ENCODE measurements around the gene SREBF2.
"Not testable (repeated sequence)": the region's sequence is repeated elsewhere in the genome, so short reads cannot be mapped to it uniquely, and the experiment has no call there.

SREBF2 gene

DNA sequence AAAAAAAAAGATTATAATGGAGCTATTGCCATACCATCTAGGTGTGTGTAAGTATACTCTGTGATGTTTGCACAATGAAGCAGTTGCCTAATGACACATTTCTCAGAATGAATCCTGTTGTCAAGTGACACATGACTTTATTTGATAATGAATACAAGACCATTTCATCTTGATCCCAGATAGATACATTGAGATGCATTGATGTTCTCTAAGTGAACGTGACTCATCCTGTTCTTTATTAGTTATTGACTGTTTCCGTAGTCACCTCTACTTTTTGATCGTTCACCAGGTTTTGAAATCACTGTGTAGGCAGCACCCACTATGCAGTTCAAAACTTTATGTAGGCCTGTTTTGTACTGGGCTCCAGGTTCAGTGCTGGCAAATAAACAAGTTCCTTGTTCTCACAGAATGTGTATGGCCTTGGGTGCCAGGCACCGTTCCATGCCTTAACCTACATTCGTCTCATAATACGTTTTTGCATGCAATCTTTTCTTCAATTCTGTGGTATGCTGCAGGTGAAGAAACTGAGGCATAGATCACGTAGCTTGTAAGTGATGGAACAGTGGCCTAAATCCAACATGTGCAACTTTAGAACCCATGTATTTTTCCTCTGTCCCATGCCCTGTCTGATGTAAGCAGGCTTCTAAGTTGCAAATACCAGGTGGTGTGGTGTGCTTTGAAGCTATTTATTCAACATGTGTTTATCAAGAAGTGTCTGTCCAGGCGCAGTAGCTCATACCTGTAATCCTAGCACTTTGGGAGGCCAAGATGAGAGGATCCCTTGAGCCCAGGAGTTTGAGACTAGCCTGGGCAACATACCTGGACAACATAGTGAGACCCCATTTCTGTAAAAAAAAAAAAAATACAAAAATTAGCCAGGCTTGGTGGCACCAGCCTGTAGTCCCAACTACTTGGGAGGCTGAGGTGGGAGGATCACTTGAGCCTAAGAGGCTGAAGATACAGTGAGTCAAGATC is 10.4 kb downstream of the SREBF2 start:
- DNase-seq (ENCODE audit: low read depth in 2 of 2): no peak

DNA sequence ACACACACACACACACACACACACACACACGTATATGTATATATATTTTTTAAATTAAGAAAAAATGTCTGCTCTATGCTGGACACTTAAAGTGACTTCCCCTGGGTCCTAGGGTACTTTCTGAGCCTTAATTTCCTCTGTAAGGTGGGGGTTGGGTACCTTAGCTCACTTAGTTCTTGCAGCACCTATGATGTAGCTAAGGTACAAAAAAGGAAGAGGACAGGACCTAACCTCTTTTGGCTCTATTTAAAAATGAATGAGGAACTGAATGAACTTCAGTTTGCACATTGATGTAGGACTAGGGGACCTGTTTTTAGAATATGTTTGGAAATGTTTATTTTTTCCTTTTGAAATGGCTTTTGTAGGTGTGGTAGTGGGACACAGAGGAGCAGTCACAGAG is 11.1 kb downstream of the SREBF2 start:
- no peak for DNase-seq (ENCODE audit: low read depth in 2 of 2)

- no peak for DNase-seq (ENCODE audit: low read depth in 2 of 2)
Observed at GRCh38 chr22:41844513-41844912, 11.6 kb downstream of the SREBF2 start.

DNA sequence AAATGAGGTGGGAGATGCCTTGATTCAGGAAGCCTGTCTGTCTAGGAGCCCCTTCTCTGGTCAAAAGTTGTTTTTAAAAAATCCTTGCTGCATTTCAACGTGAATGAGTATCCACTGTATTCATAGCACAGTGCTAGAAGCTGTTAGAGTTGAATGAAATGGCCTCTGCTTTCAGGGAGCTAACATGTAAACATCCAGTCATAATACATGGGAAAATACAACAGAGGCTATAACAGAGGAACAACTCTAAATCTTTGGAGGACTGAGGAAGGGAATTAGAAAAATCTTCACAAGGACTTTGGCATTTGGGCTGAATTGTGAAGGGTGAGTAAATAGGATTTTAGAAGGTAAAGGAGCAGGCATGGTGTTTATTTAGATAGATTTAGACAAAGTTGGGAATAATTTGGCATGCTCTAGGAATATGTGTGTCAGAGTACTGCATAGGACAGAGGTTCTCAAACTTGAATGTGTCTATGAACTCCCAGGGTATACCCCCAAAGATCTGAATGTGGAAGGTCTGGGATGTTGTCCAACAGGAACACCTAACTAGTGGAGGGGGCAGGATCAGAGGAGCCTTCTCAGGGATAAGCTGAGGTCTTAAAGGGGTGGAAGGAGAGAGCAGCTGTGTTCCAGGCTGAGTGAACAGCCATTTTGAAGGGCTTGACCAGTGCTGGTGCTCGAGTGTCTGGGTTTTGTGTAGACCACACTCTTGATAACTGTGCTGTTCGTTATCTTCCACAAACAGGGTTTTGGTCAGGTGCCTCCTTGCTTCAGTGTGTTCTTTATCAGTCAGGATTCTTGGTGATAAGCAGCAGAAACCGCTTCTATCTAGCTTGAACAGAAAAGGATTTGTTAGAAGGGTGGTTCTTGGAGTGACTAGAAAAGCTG is 12.7 kb downstream of the SREBF2 start:
- no peak for DNase-seq (ENCODE audit: low read depth in 2 of 2)

DNA sequence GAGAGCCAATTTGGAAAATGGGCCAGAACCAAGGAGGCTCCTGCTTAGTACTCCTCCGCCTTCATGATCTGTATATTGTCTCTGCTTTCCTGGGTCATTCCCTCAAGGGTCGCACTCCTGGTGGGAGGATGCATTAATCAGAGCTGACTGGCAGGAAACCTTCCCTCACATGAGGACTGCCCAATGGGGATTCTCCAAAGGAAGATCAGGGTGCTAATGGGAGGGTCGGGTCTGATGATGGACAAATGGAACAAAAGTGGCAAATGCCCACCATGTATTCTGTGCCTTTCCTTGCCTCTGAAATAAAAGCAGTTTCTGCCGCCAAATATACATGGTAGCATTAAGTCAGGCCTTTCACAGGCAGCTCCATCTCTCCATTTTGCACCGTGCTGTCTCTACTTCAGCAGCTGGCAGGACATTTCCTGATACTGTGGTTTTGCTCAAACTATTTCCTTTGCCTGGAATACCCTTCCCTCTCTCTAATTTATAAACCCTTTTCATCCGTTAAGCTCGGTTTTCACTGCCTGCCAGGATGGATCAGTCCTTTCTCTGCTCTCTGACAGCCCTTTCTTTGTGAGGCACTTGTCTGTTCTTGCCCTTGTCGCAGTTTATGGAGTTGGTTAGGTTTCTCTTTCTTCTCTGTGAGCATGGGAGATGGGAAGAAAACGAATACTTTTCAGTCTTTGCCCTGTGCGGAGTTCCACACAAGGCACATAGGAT is 13.5 kb downstream of the SREBF2 start:
- no peak for DNase-seq (ENCODE audit: low read depth in 2 of 2)

DNA sequence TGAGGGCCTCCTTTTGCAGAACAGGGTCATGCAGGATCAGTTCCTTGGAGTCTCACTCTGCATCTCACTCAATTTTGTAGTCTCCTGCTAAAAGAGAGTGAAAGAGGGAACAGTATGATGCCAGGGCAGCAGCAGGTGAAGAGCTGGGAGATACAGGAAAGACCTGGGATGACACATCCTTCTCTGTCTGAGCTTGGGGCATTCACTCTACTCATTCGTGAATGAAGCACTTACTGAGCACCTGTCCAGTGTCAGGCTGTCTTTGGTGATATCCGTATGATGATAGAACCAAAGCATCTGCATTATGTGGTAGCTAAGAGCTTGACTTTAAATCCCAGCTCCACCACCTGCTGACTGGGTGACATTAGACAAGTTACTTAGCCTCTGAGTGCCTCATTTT is 14.4 kb downstream of the SREBF2 start:
- no peak for DNase-seq (ENCODE audit: low read depth in 2 of 2)

DNA sequence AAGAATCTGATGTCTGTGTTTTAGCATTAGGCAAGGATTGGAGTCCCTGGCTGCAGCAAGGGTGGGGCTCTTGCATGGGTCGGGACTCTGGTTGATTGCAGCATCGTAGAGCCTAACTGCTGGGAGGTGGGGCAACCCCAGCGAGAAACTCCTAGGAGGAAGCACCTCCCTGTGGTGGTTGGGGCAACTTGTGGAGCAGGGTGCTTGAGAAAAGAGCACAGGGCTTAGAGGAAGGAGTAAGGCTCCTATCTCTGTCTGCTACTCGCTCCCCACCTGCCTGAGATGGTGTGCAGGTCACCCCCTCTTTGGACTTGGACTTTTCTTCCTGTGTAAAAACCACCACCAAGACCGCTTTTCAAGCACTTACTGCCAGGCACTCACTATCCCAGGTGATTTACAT is 15.6 kb downstream of the SREBF2 start:
- DNase-seq (ENCODE audit: low read depth in 2 of 2): no peak

- DNase-seq (ENCODE audit: low read depth in 2 of 2): no peak
Observed at GRCh38 chr22:41856469-41856868, 23.6 kb downstream of the SREBF2 start.

- DNase-seq (ENCODE audit: low read depth in 2 of 2): peak in 1 of 2 donors; percentile 44
Observed at GRCh38 chr22:41857155-41857859, 24.4 kb downstream of the SREBF2 start.

DNA sequence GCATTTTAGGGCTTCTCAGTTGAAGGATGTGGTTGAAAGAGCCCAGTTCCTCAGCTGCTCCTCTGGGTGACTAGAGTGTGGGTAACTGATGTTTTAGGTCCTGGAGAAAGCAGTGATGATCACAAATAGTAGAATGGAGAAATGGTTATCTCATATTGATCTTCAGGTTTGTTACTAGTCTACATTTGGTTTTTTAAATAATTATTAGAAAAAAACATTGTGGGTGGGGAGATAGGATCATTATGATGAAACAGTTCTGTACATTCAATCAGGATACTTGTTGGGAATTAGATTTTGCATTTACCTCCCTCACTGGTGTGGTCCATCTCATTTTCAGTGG is 24.9 kb downstream of the SREBF2 start:
- DNase-seq (ENCODE audit: low read depth in 2 of 2): no peak

GRCh38 chr22:41862160-41862529 is 29.2 kb downstream of the SREBF2 start:
- no peak for DNase-seq (ENCODE audit: low read depth in 2 of 2)

GRCh38 chr22:41862530-41863266 is 29.8 kb downstream of the SREBF2 start:
- DNase-seq (ENCODE audit: low read depth in 2 of 2): no peak

DNA sequence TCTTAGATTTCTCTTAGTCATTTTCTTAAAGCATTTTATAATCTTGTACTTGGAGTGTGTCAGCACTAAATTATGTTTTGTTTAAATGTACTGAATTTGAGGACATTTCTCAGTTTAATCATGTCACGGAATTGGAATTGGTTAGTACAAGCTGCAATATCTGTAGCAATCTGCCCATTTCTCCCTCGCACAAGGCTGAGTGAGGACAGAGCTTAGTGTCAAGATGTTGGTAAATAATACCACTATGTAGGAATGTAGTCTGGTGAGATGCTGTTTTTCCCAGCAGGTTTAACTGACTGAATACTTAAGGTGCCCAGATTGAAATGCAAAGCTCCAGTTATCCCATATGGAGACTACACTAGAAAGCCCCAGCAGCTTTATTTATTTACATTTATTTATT is 30.6 kb downstream of the SREBF2 start:
- DNase-seq (ENCODE audit: low read depth in 2 of 2): no peak

DNA sequence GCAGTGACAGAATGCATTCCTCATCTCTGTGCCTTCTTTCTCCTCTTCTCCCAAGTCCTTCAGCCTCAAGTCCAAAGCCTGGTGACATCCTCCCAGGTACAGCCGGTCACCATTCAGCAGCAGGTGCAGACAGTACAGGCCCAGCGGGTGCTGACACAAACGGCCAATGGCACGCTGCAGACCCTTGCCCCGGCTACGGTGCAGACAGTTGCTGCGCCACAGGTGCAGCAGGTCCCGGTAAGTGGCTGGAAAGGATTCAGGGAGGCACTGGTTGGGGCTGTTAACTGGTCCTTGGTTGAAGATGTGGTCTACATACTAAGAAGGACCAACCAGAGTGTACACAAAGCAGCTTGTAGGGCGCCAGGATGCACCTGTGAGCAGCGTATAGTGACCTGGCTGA is 35.7 kb downstream of the SREBF2 start:
- DNase-seq (ENCODE audit: low read depth in 2 of 2): no peak

DNA sequence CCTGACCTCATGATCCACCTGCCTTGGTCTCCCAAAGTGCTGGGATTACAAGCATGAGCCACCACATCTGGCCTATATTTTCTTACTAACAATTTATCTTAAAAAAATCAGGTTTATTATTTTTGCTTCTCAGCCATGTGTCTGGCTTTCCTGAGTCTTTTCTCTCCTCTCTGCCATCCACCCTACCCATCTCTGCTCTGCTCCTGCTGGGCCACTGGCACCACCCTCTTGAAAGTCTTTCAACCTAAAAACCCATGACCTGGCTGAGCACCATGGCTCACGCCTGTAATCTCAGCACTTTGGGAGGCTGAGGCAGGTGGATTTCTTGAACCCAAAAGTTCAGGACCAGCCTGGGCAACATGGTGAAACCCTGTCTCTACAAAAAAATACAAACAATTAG is 37.2 kb downstream of the SREBF2 start:
- not testable (repeated sequence) for DNase-seq (ENCODE audit: low read depth in 2 of 2)

DNA sequence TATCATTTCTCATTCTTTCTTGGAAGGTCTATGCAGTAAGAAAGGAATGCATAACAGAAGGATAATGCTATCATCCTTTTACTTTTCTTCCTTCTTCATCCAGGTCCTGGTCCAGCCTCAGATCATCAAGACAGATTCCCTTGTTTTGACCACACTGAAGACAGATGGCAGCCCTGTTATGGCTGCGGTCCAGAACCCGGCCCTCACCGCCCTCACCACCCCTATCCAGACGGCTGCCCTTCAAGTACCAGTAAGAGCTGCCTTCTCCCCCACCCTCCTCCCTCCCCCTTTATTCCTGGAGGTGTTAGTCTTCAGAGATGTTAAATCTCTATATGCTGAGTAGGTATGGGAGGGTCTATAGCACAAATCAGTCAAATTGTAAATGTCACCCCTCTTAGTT is 37.9 kb downstream of the SREBF2 start:
- no peak for DNase-seq (ENCODE audit: low read depth in 2 of 2)

DNA sequence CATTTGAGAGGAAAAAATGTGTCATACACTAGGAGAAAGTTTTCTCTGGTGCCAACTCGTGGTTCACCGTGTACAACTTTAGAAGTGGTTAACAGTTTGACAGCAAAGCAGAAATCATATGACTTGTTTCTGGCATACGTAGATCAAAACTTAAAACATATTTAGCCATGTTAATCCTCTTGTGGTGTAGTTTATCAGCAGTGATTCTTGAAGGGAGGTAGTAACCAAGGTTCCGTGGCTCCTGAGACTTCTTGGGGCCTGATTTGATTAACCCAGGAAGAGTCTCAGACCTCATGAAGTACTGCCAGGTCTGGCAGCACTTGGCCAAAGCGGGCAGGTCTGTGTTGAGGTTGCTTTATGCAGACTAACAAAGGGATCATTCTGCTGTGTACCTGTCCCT is 40.5 kb downstream of the SREBF2 start:
- no peak for DNase-seq (ENCODE audit: low read depth in 2 of 2)

- DNase-seq (ENCODE audit: low read depth in 2 of 2): no peak
Observed at GRCh38 chr22:41874090-41874489, 41.2 kb downstream of the SREBF2 start.

- DNase-seq (ENCODE audit: low read depth in 2 of 2): no peak
Observed at GRCh38 chr22:41875531-41876270, 42.8 kb downstream of the SREBF2 start.

DNA sequence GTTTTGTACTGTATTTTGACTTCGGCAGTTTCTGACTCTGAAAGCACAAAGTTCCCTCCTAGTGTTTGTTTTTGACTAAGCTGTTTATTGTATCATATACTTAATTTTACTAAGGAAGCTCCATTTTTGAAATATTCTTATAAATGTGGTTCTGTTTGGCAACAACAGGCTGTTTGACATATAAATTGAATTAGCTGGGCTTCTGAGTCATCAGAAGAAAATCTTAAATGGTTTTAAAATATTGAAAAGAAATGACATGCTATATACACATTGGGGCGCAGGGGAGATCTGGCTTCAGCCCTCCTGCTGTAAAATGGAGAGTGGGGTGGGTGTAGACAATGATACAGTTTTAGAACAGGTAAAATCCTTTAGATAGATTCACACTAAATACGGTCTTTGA is 43.4 kb downstream of the SREBF2 start:
- no peak for DNase-seq (ENCODE audit: low read depth in 2 of 2)
